Adrenal gland (tissue), 5 donors: ENCODE results near the gene ADAMTS7.

ENCODE experiments used
- POLR2A ChIP-seq, 2 donors: fragments of 450-650 bp; IDR thresholded peaks; one replicate each; pipeline ENCODE4 v1.6.1; 2017; ENCODE audit warnings: antibody characterized with exemption in 2 of 2, mild to moderate bottlenecking in 2 of 2, moderate library complexity in 1 of 2
- TF ChIP-seq, protein P1 (sequence below), 6 experiments: fragments of 450-650 bp in 4 of 6; fragments of 200-600 bp in 2 of 6; sonication (generic) in 1 of 6; IDR thresholded peaks; 1 replicate in 5 of 6; 2 replicates in 1 of 6; pipeline versions ENCODE4 v1.5.1 to v1.8.0; 2016 to 2021; ENCODE audit warnings: antibody characterized with exemption in 6 of 6, mild to moderate bottlenecking in 2 of 6, moderate library complexity in 1 of 6
- donor health status: DM: no; HTN: no; CAD: no.

DNA sequence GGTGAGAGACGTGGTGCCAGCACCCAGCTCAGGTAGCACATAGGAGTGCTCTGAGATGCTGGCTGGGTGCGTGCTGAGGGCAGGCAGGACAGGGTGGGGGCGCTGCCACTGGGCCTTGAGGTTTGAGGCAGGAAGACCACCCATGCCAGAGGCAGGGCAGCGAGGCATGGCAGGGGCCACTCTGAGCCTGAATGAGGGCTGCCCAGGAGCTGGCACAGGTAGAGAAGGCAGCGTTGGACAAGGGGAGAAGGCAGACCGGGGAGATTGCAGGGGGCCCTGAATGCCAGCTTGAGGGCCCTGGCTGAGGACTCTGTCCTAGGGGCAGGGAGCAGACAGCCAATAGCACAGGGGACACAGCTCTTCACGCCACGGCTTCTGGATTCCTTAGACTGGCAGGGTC, 50.2 kb downstream of the ADAMTS7 start:
- TF ChIP-seq, protein P1, sequence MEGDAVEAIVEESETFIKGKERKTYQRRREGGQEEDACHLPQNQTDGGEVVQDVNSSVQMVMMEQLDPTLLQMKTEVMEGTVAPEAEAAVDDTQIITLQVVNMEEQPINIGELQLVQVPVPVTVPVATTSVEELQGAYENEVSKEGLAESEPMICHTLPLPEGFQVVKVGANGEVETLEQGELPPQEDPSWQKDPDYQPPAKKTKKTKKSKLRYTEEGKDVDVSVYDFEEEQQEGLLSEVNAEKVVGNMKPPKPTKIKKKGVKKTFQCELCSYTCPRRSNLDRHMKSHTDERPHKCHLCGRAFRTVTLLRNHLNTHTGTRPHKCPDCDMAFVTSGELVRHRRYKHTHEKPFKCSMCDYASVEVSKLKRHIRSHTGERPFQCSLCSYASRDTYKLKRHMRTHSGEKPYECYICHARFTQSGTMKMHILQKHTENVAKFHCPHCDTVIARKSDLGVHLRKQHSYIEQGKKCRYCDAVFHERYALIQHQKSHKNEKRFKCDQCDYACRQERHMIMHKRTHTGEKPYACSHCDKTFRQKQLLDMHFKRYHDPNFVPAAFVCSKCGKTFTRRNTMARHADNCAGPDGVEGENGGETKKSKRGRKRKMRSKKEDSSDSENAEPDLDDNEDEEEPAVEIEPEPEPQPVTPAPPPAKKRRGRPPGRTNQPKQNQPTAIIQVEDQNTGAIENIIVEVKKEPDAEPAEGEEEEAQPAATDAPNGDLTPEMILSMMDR (IDR thresholded peaks at IDR 0.05), result no peak
- no peak for TF ChIP-seq POLR2A (IDR thresholded peaks at IDR 0.05)
